WTC11 (cell line): ENCODE data around the gene MYRF. TPM values are rescaled to one million over a fixed set of nuclear protein-coding genes. Genes with fewer than 3 reads are reported as not detected.

Experiments used
- ATAC-seq: fragments of 200-7000 bp; cut with Tn5 transposase; 2 replicates; pipeline ENCODE4 v1.10.0; 2021; ENCODE audit warnings: mild to moderate bottlenecking, moderate library complexity
- CTCF ChIA-PET: fragments of 300-600 bp; sonication (Branson Sonifier 250); formaldehyde crosslinking; loops from one replicate; lab custom pipeline; 2021; ENCODE audit warnings: antibody characterized with exemption; lab: Charles Lee
- POLR2A ChIA-PET: fragments of 350-600 bp; sonication (Branson Sonifier 250); formaldehyde crosslinking; loops from one replicate; lab custom pipeline; 2021; ENCODE audit warnings: antibody characterized with exemption; lab: Charles Lee
- DNase-seq: peaks from one replicate; pipeline ENCODE4 v3.0.0; 2021; ENCODE audit warnings: low spot score
- H3K27ac Mint-ChIP-seq: 2 replicates; pipeline ENCODE4 v1.8.0; 2021; ENCODE audit warnings: mixed read lengths
- H3K27me3 Mint-ChIP-seq: 2 replicates; pipeline ENCODE4 v1.8.0; 2021; ENCODE audit warnings: low read depth, mild to moderate bottlenecking, moderate library complexity, mixed read lengths
- H3K36me3 Mint-ChIP-seq: 2 replicates; pipeline ENCODE4 v1.8.0; 2021; ENCODE audit warnings: mixed read lengths
- H3K4me1 Mint-ChIP-seq: 2 replicates; pipeline ENCODE4 v1.8.0; 2022; ENCODE audit warnings: mixed read lengths
- H3K4me3 Mint-ChIP-seq: 2 replicates; pipeline ENCODE4 v1.8.0; 2021; ENCODE audit warnings: mild to moderate bottlenecking, moderate library complexity, mixed read lengths
- H3K9me3 Mint-ChIP-seq: 2 replicates; pipeline ENCODE4 v1.8.0; 2021; ENCODE audit warnings: mixed read lengths
- ATF1 ChIP-seq: sonication (generic); formaldehyde crosslinking; IDR thresholded peaks from 2 replicates; pipeline ENCODE4 v1.8.1; 2023; ENCODE audit warnings: mild to moderate bottlenecking, moderate library complexity, missing genetic modification reagents
- ETV6 ChIP-seq: sonication (generic); formaldehyde crosslinking; IDR thresholded peaks from 2 replicates; pipeline ENCODE4 v1.8.1; 2022; ENCODE audit warnings: mild to moderate bottlenecking, missing genetic modification reagents
- IRF2 ChIP-seq: sonication (generic); formaldehyde crosslinking; IDR thresholded peaks from 2 replicates; pipeline ENCODE4 v1.8.0; 2022; ENCODE audit warnings: low read depth, missing genetic modification reagents, borderline replicate concordance
- JAZF1 ChIP-seq: fragments of 250-450 bp; sonication (Bioruptor Pico); IDR thresholded peaks from 2 replicates; pipeline ENCODE4 v1.9.0; 2021; ENCODE audit warnings: moderate library complexity, mild to moderate bottlenecking, inconsistent platforms
- JUN ChIP-seq: sonication (generic); formaldehyde crosslinking; IDR thresholded peaks from 2 replicates; pipeline ENCODE4 v1.8.0; 2023; ENCODE audit warnings: mild to moderate bottlenecking, missing genetic modification reagents
- MXD4 ChIP-seq: fragments of 250-450 bp; sonication (Bioruptor Pico); IDR thresholded peaks from 2 replicates; pipeline ENCODE4 v1.8.0; 2021; ENCODE audit warnings: mild to moderate bottlenecking, moderate library complexity, borderline replicate concordance
- NR1H2 ChIP-seq: sonication (generic); formaldehyde crosslinking; IDR thresholded peaks from 2 replicates; pipeline ENCODE4 v1.9.0; 2021; ENCODE audit warnings: mild to moderate bottlenecking, moderate library complexity, missing genetic modification reagents
- NR3C1 ChIP-seq: sonication (generic); formaldehyde crosslinking; conservative IDR thresholded peaks from 2 replicates; pipeline ENCODE4 v1.8.1; 2023; ENCODE audit warnings: low read depth, mild to moderate bottlenecking, missing genetic modification reagents
- ZBTB21 ChIP-seq: sonication (generic); formaldehyde crosslinking; IDR thresholded peaks from 2 replicates; pipeline ENCODE4 v1.8.1; 2023; ENCODE audit warnings: mild to moderate bottlenecking, missing genetic modification reagents, borderline replicate concordance
- ZNF121 ChIP-seq: sonication (generic); formaldehyde crosslinking; IDR thresholded peaks from 2 replicates; pipeline ENCODE4 v1.8.0; 2023; ENCODE audit warnings: missing genetic modification reagents
- ZNF138 ChIP-seq: sonication (generic); formaldehyde crosslinking; conservative IDR thresholded peaks from 2 replicates; pipeline ENCODE4 v1.8.1; 2022; ENCODE audit warnings: mild to moderate bottlenecking, moderate library complexity, missing genetic modification reagents
- total RNA-seq: library from RNA; stranded (reverse); gene quantifications from 3 replicates; pipeline ENCODE4 v1.2.3, GENCODE V29; 2021
- TF ChIP-seq, protein P1 (sequence below): fragments of 250-450 bp; sonication (Bioruptor Pico); conservative IDR thresholded peaks from 2 replicates; pipeline ENCODE4 v1.9.0; 2021; ENCODE audit warnings: mild to moderate bottlenecking
- TF ChIP-seq, protein P2 (sequence below): sonication (generic); formaldehyde crosslinking; conservative IDR thresholded peaks from 2 replicates; pipeline ENCODE4 v1.8.1; 2022; ENCODE audit warnings: mild to moderate bottlenecking, missing genetic modification reagents
- TF ChIP-seq, protein P3 (sequence below): fragments of 250-450 bp; sonication (Bioruptor Pico); IDR thresholded peaks from 2 replicates; pipeline ENCODE4 v1.9.0; 2021; ENCODE audit warnings: moderate library complexity, mild to moderate bottlenecking, inconsistent platforms, borderline replicate concordance
- TF ChIP-seq, protein P4 (sequence below): sonication (generic); formaldehyde crosslinking; IDR thresholded peaks from 2 replicates; pipeline ENCODE4 v1.8.1; 2022; ENCODE audit warnings: missing genetic modification reagents, borderline replicate concordance
- TF ChIP-seq, protein P5 (sequence below): sonication (generic); formaldehyde crosslinking; IDR thresholded peaks from 2 replicates; pipeline ENCODE4 v1.8.0; 2022; ENCODE audit warnings: mild to moderate bottlenecking, missing genetic modification reagents
- TF ChIP-seq, protein P6 (sequence below): sonication (generic); formaldehyde crosslinking; IDR thresholded peaks from 2 replicates; pipeline ENCODE4 v1.8.0; 2022; ENCODE audit warnings: mild to moderate bottlenecking, missing genetic modification reagents
- TF ChIP-seq, protein P7 (sequence below): fragments of 250-450 bp; sonication (Bioruptor Pico); IDR thresholded peaks from 2 replicates; pipeline ENCODE4 v1.9.0; 2021; ENCODE audit warnings: mild to moderate bottlenecking
- TF ChIP-seq, protein P8 (sequence below): sonication (generic); formaldehyde crosslinking; IDR thresholded peaks from 2 replicates; pipeline ENCODE4 v1.8.1; 2023; ENCODE audit warnings: mild to moderate bottlenecking, missing genetic modification reagents, moderate library complexity
- TF ChIP-seq, protein P9 (sequence below): sonication (generic); formaldehyde crosslinking; IDR thresholded peaks from 2 replicates; pipeline ENCODE4 v1.8.0; 2023; ENCODE audit warnings: missing genetic modification reagents

Gene MYRF
- total RNA-seq, 1 experiment from 2014 or later = 5.9 TPM

DNA sequence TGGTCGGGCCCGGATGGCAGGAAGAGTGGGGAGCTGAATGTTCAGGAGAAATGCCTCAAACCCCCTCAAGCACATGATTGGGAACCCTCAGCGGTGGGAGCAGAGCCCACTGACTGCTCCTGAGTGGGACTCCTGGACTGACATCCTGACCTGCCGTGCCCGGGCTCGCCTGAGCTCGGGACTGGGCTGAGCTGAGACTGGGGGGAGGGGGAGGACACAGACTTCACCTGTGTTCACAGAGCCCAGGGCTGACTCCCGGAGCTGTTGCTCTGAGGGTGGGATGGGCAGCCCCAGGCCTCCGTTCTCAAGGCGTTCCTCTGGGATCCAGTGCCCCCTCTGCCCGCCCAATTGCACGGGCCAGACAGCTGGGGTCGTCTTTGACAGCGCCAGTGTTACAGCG lies 47.6 kb upstream of the MYRF start:
- TF ChIP-seq, protein P1, sequence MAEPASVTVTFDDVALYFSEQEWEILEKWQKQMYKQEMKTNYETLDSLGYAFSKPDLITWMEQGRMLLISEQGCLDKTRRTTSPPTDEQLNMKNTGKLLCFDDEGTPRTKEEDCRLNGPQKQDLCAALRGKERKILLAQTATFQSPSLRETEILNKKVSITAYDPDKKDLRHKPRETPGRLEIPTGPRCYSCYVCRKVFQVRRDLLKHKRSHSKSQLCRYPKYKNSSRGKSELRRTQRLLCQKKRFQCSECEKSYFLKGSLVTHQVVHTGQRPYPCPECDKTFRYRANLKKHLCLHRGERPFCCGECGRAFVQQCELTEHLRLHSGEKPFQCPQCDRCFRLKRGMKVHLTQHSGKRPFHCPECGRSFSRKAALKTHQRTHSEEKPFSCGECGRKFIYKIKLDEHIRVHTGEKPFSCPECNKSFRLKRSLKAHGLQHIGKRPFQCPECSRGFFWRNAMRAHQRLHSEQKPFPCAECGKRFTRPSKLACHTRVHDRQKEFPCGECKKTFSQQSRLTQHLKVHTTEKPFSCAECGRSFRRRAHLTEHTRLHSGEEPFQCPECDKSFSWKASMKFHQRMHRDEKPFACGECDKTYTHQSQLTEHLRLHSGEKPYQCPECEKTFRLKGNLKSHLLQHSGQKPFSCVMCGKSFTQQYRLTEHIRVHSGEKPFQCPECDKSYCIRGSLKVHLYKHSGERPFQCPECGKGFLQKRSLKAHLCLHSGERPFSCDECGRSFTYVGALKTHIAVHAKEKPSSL (CRISPR knock-in tag) = no peak
- no peak for TF ChIP-seq NR1H2 (CRISPR knock-in tag)
- TF ChIP-seq, protein P2, sequence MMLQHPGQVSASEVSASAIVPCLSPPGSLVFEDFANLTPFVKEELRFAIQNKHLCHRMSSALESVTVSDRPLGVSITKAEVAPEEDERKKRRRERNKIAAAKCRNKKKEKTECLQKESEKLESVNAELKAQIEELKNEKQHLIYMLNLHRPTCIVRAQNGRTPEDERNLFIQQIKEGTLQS = no peak
- TF ChIP-seq ZNF138 (CRISPR knock-in tag) = no peak
- TF ChIP-seq, protein P3, sequence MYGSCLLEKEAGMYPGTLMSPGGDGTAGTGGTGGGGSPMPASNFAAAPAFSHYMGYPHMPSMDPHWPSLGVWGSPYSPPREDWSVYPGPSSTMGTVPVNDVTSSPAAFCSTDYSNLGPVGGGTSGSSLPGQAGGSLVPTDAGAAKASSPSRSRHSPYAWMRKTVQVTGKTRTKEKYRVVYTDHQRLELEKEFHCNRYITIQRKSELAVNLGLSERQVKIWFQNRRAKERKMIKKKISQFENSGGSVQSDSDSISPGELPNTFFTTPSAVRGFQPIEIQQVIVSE = no peak
- TF ChIP-seq, all 79 proteins: peak for 0
- H3K27me3 Mint-ChIP-seq = no peaks in the 10 kb centered on the region
- H3K9me3 Mint-ChIP-seq = no peaks in the 10 kb centered on the region
- H3K4me3 Mint-ChIP-seq = no peak overlapping the region
- ChIA-PET CTCF (interaction anchor here (0.6 to 2.9 kb wide), 6 partner anchors 10 to 43 kb away, joined by 3 to 12 read pairs (median 4); no protein-coding TSS in a partner anchor), POLR2A (no interaction called here)
- no peak for ATAC-seq
- peaks cover 19% of the 10 kb centered on the region for H3K4me1 Mint-ChIP-seq
- H3K27ac Mint-ChIP-seq = no peak overlapping the region; the same call in 1 of the 2 replicates
- DNase-seq = no peak
- no peaks in the 10 kb centered on the region for H3K36me3 Mint-ChIP-seq

DNA sequence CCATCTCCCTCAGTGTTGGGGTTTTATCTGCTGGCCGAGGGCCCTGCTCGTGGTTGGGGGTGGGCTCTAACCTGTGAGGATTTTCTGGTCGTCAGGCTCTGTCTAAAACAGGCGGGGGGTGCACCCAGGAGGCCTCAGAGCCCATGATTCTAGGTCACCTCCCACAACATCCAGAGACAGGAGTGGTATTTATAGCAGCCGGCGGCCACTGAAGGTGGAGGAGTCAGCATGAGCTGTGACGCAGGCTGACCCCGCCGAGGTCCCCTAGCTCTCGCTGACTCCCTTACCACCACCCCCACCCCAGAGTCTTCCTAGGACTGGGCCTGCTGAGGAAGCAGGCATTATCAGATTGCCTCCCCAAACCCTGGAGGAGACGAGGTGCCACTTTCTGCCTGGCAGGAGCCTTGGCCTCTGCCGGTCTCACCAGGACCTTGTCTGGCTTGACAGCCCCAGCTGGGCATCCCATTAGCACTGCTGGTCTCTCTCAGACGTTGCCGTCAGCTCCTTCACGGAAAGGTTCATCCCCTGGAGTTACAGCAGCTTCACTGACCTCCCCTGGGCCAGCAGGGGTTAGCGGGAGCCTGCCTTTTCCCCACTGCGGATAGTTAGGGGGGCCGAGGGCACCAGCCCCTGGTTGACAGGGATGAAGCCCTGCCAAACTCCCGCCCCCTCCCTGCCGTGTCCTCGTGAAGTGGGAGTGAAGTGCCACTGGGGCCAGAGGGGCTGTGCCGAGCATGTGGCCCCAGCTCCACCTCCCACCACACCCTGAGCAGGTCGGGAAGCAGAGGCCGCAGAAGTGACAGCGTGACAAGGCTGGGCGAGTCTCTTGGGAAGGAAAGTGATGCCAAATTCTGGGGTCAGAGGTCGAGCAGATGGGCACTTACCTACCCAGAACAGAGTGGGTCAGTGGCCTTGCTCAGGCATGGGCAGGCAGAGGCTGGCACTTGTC lies 45.7 kb upstream of the MYRF start:
- ATAC-seq (no peak), DNase-seq (no peak)
- no peak overlapping the region for H3K27ac Mint-ChIP-seq
- ChIA-PET CTCF (interaction anchor here (0.6 to 2.9 kb wide), 6 partner anchors 12 to 302 kb away, joined by 3 to 12 read pairs (median 4); no protein-coding TSS in a partner anchor), POLR2A (no interaction called here)
- no peaks in the 10 kb centered on the region for H3K27me3 Mint-ChIP-seq
- H3K36me3 Mint-ChIP-seq = no peaks in the 10 kb centered on the region
- H3K4me1 Mint-ChIP-seq = peaks cover 14% of the 10 kb centered on the region
- H3K9me3 Mint-ChIP-seq = no peaks in the 10 kb centered on the region
- TF ChIP-seq, protein P4, sequence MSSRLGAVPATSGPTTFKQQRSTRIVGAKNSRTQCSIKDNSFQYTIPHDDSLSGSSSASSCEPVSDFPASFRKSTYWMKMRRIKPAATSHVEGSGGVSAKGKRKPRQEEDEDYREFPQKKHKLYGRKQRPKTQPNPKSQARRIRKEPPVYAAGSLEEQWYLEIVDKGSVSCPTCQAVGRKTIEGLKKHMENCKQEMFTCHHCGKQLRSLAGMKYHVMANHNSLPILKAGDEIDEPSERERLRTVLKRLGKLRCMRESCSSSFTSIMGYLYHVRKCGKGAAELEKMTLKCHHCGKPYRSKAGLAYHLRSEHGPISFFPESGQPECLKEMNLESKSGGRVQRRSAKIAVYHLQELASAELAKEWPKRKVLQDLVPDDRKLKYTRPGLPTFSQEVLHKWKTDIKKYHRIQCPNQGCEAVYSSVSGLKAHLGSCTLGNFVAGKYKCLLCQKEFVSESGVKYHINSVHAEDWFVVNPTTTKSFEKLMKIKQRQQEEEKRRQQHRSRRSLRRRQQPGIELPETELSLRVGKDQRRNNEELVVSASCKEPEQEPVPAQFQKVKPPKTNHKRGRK = no peak
- TF ChIP-seq NR3C1 (CRISPR knock-in tag) (no peak), ZBTB21 (CRISPR knock-in tag) (no peak), MXD4 (CRISPR knock-in tag) (no peak), ETV6 (no peak), JUN (CRISPR knock-in tag) (no peak), IRF2 (CRISPR knock-in tag) (no peak), JAZF1 (CRISPR knock-in tag) (no peak), ZNF121 (CRISPR knock-in tag) (no peak), ATF1 (no peak)
- TF ChIP-seq, protein P5, sequence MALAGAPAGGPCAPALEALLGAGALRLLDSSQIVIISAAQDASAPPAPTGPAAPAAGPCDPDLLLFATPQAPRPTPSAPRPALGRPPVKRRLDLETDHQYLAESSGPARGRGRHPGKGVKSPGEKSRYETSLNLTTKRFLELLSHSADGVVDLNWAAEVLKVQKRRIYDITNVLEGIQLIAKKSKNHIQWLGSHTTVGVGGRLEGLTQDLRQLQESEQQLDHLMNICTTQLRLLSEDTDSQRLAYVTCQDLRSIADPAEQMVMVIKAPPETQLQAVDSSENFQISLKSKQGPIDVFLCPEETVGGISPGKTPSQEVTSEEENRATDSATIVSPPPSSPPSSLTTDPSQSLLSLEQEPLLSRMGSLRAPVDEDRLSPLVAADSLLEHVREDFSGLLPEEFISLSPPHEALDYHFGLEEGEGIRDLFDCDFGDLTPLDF (CRISPR knock-in tag) = no peak
- TF ChIP-seq, protein P6, sequence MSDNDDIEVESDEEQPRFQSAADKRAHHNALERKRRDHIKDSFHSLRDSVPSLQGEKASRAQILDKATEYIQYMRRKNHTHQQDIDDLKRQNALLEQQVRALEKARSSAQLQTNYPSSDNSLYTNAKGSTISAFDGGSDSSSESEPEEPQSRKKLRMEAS = no peak
- TF ChIP-seq, protein P7, sequence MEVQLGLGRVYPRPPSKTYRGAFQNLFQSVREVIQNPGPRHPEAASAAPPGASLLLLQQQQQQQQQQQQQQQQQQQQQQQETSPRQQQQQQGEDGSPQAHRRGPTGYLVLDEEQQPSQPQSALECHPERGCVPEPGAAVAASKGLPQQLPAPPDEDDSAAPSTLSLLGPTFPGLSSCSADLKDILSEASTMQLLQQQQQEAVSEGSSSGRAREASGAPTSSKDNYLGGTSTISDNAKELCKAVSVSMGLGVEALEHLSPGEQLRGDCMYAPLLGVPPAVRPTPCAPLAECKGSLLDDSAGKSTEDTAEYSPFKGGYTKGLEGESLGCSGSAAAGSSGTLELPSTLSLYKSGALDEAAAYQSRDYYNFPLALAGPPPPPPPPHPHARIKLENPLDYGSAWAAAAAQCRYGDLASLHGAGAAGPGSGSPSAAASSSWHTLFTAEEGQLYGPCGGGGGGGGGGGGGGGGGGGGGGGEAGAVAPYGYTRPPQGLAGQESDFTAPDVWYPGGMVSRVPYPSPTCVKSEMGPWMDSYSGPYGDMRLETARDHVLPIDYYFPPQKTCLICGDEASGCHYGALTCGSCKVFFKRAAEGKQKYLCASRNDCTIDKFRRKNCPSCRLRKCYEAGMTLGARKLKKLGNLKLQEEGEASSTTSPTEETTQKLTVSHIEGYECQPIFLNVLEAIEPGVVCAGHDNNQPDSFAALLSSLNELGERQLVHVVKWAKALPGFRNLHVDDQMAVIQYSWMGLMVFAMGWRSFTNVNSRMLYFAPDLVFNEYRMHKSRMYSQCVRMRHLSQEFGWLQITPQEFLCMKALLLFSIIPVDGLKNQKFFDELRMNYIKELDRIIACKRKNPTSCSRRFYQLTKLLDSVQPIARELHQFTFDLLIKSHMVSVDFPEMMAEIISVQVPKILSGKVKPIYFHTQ = no peak
- TF ChIP-seq, protein P8, sequence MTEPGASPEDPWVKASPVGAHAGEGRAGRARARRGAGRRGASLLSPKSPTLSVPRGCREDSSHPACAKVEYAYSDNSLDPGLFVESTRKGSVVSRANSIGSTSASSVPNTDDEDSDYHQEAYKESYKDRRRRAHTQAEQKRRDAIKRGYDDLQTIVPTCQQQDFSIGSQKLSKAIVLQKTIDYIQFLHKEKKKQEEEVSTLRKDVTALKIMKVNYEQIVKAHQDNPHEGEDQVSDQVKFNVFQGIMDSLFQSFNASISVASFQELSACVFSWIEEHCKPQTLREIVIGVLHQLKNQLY (CRISPR knock-in tag) = no peak
- TF ChIP-seq, protein P9, sequence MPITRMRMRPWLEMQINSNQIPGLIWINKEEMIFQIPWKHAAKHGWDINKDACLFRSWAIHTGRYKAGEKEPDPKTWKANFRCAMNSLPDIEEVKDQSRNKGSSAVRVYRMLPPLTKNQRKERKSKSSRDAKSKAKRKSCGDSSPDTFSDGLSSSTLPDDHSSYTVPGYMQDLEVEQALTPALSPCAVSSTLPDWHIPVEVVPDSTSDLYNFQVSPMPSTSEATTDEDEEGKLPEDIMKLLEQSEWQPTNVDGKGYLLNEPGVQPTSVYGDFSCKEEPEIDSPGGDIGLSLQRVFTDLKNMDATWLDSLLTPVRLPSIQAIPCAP (CRISPR knock-in tag) = no peak
- H3K4me3 Mint-ChIP-seq = no peak overlapping the region
